HG03175 (cell line): Measurements from ENCODE around the gene MRPL23.
"Not testable (repeated sequence)": the region's sequence is repeated elsewhere in the genome, so short reads cannot be mapped to it uniquely, and the experiment has no call there.

Experiments used
- ATAC-seq: cut with Tn5 transposase; IDR thresholded peaks from one replicate; pipeline ENCODE4 v1.9.1; 2021; ENCODE audit warnings: mild to moderate bottlenecking, moderate library complexity; ENCODE audit not compliant: unreplicated experiment

Gene MRPL23

DNA sequence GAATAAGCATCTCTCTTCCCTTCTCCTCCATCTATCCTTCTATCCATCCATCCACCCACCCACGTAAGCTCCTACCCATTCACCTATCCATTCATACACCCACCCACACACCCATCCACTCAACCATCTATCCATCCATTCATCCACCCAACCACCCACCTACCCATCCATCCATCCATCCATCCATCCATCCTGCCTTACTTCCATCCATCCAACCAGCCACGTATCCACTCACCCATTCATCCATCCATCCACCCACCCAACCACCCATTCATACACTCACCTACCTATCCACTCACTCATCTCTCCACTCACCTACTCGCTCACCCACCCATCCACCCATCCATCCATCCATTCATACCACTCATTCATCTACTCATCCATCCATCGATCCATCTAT is 14.5 kb upstream of the MRPL23 start:
- ATAC-seq: no peak

DNA sequence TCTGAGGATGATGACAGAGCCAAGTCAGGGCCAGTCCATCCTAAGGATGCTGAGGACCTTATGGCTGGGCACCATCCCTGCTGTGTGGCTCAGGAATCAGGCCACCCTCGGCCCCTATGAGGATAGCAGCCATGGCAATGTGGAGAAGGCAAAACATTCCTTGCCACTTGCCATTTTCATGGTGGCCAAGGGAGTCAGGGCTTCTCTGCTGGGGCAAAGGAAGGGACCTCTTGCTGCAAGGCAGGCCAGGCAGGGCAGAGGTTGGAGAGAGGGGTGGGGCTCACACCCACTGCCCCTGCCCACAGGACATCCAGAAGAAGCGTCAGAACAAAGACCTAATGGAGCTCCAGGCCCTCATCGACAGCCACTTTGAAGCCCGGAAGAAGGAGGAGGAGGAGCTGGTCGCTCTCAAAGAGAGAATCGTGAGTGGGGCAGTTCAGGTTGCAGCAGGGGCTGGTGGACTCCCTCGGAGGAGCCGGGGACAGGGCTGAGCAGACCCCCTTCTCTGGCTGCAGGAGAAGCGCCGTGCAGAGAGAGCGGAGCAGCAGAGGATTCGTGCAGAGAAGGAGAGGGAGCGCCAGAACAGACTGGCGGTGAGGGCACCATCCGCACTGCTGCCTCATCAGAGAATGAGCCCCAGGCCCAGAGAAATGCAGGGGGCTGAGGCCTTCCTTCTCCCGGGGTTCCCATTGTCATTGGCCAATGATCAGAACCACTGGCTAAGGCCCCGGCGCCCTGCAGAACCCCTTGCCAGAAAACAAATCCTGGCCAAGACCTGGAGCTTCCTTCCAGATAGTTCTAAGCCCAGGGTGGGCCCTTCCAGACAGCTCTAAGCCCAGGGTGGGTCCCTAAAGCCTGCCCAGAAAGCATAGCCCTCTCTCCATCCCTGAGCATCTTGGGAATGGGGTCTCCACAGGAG is 13.5 kb upstream of the MRPL23 start:
- ATAC-seq: no peak

DNA sequence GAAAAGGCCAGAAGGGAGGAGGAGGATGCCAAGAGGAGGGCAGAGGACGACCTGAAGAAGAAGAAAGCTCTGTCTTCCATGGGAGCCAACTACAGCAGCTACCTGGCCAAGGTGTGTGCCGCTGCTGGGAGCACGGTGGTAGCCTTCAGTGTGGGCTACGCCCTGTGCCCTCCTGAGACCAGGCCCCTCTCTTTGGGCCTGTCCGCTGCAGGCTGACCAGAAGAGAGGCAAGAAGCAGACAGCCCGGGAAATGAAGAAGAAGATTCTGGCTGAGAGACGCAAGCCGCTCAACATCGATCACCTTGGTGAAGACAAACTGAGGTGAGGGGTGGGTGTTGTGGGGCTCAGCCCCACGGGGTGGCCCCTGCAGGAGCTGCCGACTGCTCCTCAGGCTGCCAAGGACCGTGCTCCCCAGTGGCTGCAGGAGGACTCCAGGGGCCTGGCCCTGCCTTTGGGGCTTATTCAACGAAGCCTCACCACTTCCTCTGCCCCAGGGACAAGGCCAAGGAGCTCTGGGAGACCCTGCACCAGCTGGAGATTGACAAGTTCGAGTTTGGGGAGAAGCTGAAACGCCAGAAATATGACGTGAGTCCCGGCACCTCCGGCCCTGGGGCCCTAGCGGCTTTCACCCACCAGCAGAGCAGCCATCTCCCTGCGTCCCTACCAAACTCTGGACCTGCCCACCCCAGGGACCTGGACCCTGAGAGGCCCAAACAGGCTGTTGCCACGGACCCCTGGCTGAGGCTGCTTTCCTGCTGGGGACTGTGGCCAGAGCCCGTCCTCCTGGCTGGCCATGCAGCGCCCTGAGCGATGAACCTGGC is 12.6 kb upstream of the MRPL23 start:
- ATAC-seq: no peak

DNA sequence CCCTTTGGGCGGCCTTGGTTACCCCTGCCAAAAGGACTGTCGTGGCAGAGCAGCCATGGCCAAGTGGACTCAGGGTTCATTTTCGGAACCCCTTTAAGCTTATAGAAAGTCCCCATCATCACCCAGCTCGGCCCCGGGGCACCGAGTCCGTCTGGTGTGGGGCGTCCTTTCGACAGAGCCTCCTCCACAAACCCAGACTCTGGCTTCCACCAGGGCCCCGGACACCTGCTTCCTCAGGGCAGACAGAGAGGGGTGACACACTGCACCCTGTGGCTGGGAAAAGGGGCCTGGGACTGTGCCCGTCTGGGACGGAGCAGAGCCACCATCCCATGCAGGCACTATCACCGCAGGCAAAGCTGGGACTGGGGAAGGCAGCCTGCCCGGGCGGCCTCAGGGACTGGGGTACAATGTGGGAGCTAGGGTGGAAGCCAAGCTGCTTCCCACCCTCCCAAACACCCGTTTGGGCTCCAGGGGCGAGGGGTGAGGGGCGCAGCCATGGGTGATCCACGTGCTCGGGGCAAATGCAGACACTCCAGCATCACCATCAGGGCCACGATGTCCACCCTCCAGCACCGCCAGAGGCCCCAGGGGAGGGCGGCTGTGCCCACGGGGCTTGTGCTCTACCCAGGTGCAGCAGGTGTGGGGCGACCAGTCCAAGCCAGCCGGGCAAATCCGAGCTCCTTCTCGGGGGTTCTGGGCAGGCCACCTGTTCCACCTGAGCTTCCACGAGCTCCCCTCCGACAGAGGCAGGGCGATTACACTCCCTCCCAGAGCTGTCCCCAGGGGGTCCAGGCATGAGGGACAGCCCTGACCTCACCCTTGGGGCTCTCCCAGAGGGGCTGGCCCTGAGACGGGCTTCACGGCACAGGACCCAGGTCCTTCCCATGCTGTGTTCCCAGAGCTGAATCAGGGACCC is 11.7 kb upstream of the MRPL23 start:
- ATAC-seq: no peak

DNA sequence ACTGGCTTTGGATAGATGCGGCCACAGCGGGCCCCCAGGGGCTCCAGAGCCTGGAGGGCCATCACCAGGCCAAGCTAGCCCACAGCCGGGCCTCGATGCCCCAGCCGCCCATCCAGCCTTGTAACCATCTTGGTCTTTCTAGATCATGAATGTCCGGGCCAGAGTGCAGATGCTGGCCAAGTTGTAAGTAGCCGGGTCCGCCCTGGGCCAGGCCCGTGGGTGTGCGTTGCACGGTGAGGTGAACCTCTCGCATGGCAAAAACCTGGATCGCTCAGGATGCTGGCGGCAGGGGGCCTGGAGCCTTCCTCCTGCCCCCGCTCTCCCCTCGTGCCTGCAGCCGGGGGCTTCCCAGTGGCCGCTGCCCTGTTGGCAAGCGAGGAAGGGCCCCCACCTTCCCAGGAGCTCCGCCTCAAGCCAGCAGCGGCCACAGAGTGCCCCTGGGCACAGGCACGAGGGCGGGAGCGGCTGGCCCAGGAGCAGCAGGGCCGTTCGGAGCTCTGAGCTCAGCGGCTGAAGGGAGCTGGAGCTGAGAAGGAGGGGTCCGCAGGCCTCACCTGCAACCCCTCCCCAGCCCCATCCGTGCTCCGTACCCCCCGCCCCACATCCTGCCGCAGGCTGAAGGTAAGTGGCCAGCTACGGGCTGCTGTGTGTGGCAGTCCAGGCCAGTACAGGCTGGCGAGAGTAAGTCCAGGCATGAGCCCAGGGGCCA is 10.9 kb upstream of the MRPL23 start:
- no peak for ATAC-seq

DNA sequence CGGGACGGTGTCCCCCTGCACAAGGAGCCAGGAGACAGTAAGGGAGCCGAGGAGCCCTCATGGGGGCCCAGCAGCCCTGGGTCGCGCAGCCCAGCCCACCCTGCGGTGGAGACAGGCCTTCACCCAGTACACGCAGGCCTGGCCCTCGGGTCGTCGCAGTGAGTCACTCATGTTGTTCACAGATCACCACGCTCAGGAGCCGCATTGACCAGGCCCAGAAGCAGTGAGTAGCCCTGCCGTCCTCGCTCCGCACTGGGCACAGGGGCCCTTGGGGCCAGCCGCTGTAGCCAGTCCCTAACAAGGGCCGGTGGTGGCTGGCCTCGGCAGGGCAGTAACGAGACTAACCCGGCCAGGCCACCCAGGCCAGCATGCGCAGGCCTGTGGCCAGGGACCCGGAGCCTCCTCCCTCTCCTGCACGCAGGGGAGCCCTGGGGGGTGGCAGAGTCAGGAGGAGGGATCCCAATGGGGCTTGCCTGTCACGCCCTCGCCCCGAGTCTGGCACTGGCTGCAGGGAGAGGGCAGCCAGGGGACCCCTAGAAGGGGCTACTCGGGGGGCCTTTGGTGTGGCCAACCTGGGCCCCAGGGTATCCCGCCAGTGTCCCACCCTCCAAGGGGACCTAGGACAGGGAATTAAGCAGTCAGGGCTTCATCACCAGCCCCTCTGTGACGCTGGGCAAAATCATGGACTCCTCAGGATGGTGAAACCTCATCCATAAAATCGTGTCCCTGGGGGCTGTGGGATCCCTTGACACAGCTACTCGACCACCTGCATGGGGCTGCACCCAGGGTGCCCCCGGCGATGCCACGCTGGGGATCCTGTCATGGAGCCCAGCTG is 10.1 kb upstream of the MRPL23 start:
- no peak for ATAC-seq

DNA sequence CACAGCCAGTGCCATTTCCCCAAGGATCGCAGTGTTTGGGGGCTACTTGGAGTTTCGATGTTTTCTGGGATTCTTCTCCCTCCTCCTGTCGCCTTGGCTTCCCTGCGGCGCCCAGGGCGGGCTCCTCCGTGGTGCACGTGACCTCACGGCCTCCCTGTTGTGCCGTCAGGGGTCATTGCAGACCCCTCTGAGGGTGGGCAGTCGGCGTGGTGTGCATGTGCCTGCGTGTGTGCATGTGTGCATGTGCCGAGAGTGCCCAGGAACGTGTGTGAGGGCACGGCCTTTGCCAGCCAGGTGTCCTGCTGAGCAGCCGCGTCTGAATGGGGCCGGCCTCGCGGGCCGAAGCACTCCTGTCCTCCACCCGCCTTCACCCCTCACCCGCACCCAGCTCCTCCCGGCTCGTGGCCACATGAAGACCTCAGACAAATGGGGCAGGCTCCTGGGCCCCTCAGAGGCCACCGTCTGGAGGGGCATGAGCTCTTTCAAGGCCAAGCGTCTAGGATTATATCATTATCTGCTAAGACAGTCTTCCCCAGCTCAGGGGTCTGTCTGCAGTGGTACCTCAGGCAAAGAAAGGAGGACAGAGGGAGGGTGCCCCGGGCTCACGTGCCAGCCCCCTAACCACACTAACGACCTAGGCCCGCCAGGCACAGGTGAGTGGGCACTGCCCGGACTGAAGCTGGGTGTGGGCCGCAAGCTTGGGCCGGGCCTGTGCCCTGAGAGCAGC is 9.4 kb upstream of the MRPL23 start:
- ATAC-seq: no peak

DNA sequence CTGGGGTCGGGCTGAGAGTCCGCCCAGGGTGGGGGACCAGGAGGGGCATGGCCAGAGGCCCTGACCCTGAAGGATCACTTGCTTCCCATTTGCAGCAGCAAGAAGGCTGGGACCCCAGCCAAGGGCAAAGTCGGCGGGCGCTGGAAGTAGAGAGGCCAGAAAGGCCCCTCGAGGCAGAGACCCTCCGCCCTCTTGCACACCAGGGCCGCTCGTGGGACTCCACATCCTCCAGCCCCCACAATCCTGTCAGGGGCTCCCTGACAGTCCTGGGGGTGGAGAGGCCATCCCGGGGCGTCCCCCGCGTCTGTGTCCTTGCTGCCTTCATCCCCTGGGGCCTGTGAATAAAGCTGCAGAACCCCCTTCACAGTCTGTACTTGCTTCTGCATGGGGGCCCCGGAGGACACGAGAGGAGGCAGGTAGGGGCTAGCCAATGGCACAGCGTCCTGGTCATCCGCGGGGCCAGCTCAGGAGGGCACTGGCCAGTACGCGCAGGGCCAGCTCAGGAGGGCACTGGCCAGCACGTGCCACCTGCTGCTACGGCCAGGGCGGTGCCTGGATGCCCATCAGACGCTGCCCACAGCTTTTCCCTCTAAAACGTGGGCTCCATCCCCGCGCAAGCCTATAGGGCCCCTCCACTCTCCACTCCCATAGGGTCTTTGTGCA is 8.7 kb upstream of the MRPL23 start:
- no peak for ATAC-seq

DNA sequence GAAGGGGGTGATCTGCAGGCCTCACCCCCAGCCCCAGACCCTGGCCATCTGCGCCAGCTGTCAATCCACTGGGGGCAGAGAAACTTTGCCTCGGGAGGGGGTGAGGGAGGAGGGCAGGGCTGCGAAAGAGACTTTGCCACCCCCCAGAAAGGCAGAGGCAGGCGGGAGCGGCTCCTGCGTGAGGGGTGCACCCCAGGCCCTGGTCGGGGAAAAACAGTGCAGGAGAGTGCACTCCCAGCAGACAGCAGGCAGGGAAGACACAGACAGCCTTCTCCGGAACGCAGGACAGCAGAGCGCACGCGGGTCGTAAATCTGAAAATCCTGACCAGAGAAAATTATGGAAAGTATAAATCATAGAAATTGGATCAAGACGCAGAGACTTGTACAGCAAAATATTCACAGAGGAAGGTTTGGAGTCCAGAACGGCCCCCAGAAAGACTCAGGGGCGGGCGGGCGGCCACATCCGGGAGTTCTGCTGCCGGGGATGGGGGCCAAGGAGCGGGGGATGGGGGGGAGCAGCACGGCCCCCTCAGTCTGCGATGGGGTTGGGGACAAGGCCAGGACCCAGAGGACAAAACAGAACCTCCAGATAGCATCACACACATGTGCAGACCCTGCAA is 8.0 kb upstream of the MRPL23 start:
- no peak for ATAC-seq

DNA sequence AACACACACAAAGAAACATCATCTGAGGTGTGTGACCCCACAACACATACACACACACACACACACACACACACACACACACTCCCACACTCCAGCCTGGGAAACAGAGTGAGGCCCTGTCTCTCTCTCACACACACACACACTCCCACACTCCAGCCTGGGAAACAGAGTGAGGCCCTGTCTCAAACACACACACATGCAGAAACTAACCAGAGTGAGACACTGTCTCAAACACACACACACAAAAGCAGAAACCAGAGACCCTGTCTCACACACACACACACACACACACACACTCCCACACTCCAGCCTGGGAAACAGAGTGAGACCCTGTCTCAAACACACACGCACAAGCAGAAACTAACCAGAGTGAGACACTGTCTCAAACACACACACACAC is 7.3 kb upstream of the MRPL23 start:
- ATAC-seq: not testable (repeated sequence)

DNA sequence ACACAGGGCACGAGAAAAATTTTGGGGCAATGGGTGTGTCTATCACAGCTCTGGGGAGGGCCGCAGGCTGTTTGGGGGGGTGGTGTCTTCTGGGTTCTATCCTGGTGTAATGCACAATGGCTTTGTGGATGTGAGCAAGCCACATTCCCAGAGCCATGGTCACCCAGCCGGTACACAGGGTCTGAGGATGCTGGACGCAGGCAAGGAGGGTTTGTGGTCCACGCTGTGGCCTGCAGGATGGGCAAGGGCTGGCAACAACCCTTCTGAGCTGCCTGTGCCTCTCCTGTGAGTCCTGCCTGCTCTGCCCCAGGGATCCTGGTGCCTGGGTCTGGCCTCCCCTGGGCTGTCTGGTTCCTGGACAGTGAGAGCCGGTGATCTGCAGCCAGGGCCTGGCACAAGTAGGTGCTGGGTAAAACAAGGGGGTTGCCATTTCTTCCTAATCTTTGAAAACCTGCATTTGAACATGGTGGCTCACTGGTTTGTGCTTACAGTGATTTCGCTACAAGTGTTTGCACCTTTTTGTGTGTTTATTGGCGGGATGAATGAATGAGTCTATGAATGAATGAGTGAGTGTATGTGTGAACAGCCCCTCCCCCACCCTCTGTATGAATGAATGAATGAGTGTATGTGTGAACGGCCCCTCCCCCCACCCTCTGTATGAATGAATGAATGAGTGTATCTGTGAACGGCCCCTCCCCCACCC is 4.4 kb upstream of the MRPL23 start:
- ATAC-seq: no peak

DNA sequence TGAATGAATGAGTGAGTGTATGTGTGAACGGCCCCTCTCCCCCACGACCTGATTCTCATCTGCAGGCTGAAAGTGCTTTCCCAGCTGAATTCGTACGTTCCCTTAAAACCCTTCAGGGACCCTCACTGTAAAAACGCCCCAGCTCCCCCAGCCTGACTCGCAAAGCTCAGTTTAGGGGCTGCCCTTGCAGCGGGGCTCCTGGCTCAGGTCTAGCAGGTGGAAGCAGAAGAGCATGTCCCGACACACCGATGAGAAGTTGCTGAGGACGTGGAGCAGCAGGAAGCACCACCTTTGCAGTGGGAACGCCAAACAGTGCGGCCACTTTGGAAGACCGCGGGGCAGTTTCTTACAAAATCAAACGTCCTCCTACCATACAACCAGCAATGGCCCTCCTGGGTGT is 3.6 kb upstream of the MRPL23 start:
- ATAC-seq: no peak

DNA sequence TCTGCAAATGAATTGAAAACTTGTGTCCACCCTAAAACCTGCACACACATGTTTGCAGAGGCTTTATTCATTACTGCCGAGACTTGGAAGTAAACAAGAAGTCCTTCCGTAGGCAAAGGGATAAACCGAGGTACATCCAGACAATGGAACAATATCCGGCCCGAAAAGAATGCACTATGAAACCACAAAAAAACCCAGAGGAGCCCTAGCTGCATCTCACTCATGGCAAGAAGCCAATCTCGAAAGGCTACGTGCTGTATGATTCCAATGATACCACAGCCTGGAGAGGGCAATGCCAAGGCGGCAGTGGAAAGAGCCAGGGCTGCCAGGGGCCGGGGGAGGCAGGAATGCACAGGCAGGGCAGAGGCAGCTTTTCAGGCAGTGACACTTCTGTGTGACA is 3.2 kb upstream of the MRPL23 start:
- no peak for ATAC-seq

DNA sequence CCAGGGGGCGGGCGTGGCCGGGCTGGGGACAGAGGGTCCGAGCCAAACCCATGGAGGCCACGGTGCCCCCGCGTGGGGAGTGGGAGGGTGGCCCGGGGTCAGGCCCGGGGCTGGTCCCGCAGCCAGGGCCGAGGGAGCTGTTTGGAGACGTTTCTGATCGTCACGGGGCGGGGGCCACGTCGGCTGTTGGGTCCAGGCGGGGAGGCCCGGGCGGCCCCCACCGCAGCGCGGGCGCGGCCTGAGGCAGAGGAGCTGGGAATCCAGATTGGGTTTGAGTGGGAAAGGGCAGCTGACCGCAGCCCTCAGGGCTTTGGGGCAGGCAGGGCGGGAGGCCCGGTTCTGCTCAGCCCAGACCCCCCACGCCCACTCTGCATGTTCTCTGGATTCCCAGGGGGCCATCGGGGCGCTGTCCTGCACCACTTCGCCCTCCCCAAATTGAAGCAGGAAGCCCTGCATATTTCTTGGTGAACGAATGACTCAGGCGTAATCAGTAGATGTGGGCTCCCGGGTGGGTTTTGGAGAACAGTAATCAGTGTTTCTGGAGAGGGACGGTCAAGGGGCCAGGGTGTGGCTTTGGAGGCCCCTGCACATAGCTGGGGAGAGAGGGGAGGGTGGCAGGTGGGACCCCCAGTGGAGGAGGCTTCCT is 583 bp downstream of the MRPL23 start:
- peak; percentile 30 for ATAC-seq

DNA sequence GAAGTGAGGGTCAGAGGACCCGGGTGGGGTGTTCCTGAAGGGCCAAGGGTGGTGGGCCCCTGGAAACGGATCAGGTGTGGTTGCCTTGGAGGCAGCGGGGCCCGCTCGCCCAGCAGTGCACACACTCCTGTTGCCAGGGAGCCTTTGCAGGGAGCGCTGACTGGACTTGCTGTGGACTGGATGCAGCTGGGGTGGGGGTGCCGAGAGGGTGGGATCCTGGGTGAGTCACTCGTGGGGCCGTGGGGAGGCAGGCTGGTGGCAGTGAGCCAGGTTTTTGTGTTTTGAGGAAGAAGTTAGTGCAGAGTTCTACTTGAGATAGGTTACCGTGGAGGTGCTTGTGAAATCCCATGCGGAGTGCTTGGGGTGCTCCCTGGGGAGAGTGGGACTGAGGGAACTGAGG is 1.3 kb downstream of the MRPL23 start:
- no peak for ATAC-seq

DNA sequence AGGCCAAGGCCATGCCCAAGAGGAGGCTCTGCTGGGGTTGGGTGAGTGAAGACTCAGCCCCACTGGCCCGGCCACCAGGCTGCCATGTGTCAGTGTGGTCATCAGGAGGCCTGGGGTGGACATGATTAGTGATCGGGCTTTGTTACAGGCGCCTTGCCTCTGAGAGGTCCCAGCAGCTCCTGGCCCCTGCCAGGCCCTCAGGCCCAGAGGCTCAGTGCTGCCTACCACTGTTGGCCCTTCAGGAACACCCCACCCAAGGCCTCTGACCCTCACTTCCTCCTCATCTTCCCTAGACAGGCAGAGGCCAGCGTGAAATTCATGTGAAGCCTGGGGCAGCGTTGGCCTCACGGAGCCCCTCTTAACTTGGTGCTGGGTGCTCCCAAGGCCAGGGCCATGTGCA is 2.2 kb downstream of the MRPL23 start:
- no peak for ATAC-seq

DNA sequence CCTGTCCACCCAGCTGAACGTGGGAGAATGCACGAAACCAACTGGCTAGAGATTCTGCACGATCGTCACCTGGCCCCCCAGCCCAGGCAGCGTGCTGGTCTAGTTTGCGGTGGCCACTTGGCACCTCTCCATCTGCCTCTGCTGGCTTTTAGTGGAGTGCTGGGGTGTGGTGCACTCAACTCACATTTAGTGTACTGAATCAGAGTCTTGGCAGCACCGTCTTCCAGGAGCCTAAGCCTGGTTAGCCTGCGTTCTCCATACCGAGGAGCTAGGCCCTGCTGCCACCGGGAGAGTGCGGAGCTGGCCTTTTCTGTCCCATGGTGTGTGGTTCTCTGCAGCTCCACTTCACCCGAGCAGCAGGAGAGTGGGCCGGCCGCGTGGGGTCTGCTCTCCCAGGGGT is 2.8 kb downstream of the MRPL23 start:
- ATAC-seq: no peak
